Trophoblast cell (in vitro differentiated cells and primary cell): ENCODE results near the gene GTF2I.
"Not testable (repeated sequence)": the region's sequence is repeated elsewhere in the genome, so short reads cannot be mapped to it uniquely, and the experiment has no call there.

ENCODE experiments used
- DNase-seq, 2 donors: peaks; one replicate each; pipeline ENCODE4 v3.0.0-alpha.2; 2016
- H2AFZ ChIP-seq: 2 replicates; pipeline ENCODE4 v1.6.1; 2013; ENCODE audit warnings: low read length, moderate library complexity, mild to moderate bottlenecking; ENCODE audit not compliant: insufficient read depth, poor library complexity
- H2AK5ac ChIP-seq: 2 replicates; pipeline ENCODE4 v1.6.1; 2013; ENCODE audit warnings: mild to moderate bottlenecking, low read length
- H2BK120ac ChIP-seq: 2 replicates; pipeline ENCODE4 v1.6.1; 2013; ENCODE audit warnings: low read length, mild to moderate bottlenecking, moderate library complexity; ENCODE audit not compliant: insufficient read depth, poor library complexity
- H2BK12ac ChIP-seq: 2 replicates; pipeline ENCODE4 v1.6.1; 2013; ENCODE audit warnings: mild to moderate bottlenecking, low read length, moderate library complexity
- H2BK5ac ChIP-seq: 2 replicates; pipeline ENCODE4 v1.6.1; 2013; ENCODE audit warnings: low read length, low read depth, moderate library complexity, mild to moderate bottlenecking; ENCODE audit not compliant: poor library complexity
- H3K14ac ChIP-seq: 2 replicates; pipeline ENCODE4 v1.6.1; 2013; ENCODE audit warnings: mild to moderate bottlenecking, low read length
- H3K18ac ChIP-seq: 2 replicates; pipeline ENCODE4 v1.6.1; 2013; ENCODE audit warnings: mild to moderate bottlenecking, low read length
- H3K23ac ChIP-seq: 2 replicates; pipeline ENCODE4 v1.6.1; 2013; ENCODE audit warnings: low read length
- H3K27ac ChIP-seq: 2 replicates; pipeline ENCODE4 v1.5.1; 2013; ENCODE audit warnings: low read depth, mild to moderate bottlenecking, inconsistent platforms, low read length, moderate library complexity
- H3K27me3 ChIP-seq: 2 replicates; pipeline ENCODE4 v1.6.1; 2013; ENCODE audit warnings: inconsistent platforms, mild to moderate bottlenecking, low read length, moderate library complexity; ENCODE audit not compliant: insufficient read depth
- H3K36me3 ChIP-seq, 2 experiments: 1 replicate in 1 of 2; 2 replicates in 1 of 2; pipeline ENCODE4 v1.6.1; 2013; ENCODE audit warnings: low read length in 2 of 2, mild to moderate bottlenecking in 2 of 2, moderate library complexity in 1 of 2; ENCODE audit not compliant: insufficient read depth in 2 of 2, control insufficient read depth in 1 of 2
- H3K4ac ChIP-seq: 2 replicates; pipeline ENCODE4 v1.6.1; 2013; ENCODE audit warnings: low read depth, mild to moderate bottlenecking, low read length, moderate library complexity
- H3K4me1 ChIP-seq, 2 experiments: 1 replicate in 1 of 2; 2 replicates in 1 of 2; pipeline ENCODE4 v1.6.1; 2013; ENCODE audit warnings: low read length in 2 of 2, mild to moderate bottlenecking in 2 of 2, moderate library complexity in 1 of 2; ENCODE audit not compliant: insufficient read depth in 2 of 2, control insufficient read depth in 1 of 2
- H3K4me2 ChIP-seq: 2 replicates; pipeline ENCODE4 v1.6.1; 2013; ENCODE audit warnings: inconsistent platforms, mild to moderate bottlenecking, low read length, moderate library complexity
- H3K4me3 ChIP-seq: 2 replicates; pipeline ENCODE4 v1.5.1; 2013; ENCODE audit warnings: mild to moderate bottlenecking, low read depth, low read length, inconsistent platforms
- H3K79me1 ChIP-seq: one replicate; pipeline ENCODE4 v1.6.1; 2013; ENCODE audit warnings: low read length
- H3K79me2 ChIP-seq: 2 replicates; pipeline ENCODE4 v1.6.1; 2013; ENCODE audit warnings: low read length, mild to moderate bottlenecking; ENCODE audit not compliant: control insufficient read depth, insufficient read depth, poor library complexity
- H3K9ac ChIP-seq: 2 replicates; pipeline ENCODE4 v1.6.1; 2013; ENCODE audit warnings: mild to moderate bottlenecking, low read length
- H3K9me3 ChIP-seq: 2 replicates; pipeline ENCODE4 v1.6.1; 2013; ENCODE audit warnings: low read depth, mild to moderate bottlenecking, control low read depth, inconsistent platforms, low read length; ENCODE audit not compliant: insufficient read depth
- H4K12ac ChIP-seq: 2 replicates; pipeline ENCODE4 v1.6.1; 2013; ENCODE audit warnings: low read depth, mild to moderate bottlenecking, low read length, moderate library complexity
- H4K8ac ChIP-seq: 2 replicates; pipeline ENCODE4 v1.6.1; 2013; ENCODE audit warnings: low read depth, mild to moderate bottlenecking, low read length, moderate library complexity
- H4K91ac ChIP-seq: one replicate; pipeline ENCODE4 v1.6.1; 2013; ENCODE audit warnings: low read depth, mild to moderate bottlenecking, low read length, moderate library complexity
- WGBS: extraction: QIAGEN DNeasy Blood & Tissue Kit; methylation state at CpG from one replicate; pipeline ENCODE4 v1.1.7; 2013; ENCODE audit warnings: missing lambda C conversion rate; ENCODE audit not compliant: insufficient read length, insufficient coverage; ENCODE audit errors: extremely low coverage; 5-methylcytosine and 5-hydroxymethylcytosine counted together

Gene GTF2I

GRCh38 chr7:74758268-74758667, 100.8 kb downstream of the GTF2I start:
- not testable (repeated sequence) for H4K8ac ChIP-seq, DNase-seq, H4K91ac ChIP-seq, H3K9ac ChIP-seq, H3K27ac ChIP-seq, H3K27me3 ChIP-seq, H3K4me1 ChIP-seq, H3K4me3 ChIP-seq, H3K4me2 ChIP-seq, H3K36me3 ChIP-seq, H3K23ac ChIP-seq, H2BK5ac ChIP-seq, H3K9me3 ChIP-seq, H2BK12ac ChIP-seq, H3K14ac ChIP-seq, H2BK120ac ChIP-seq, H4K12ac ChIP-seq, H3K79me2 ChIP-seq, H2AFZ ChIP-seq, H3K4ac ChIP-seq, H3K18ac ChIP-seq, H3K79me1 ChIP-seq, H2AK5ac ChIP-seq
- WGBS = no CpG with 5 or more reads among the region's 7 CpGs

GRCh38 chr7:74758982-74759381, 101.5 kb downstream of the GTF2I start:
- H3K9ac ChIP-seq, H4K8ac ChIP-seq, H3K9me3 ChIP-seq, H2BK5ac ChIP-seq, H3K4me3 ChIP-seq, H3K36me3 ChIP-seq, H3K4me2 ChIP-seq, H3K27ac ChIP-seq, H3K4me1 ChIP-seq, H3K23ac ChIP-seq, H3K4ac ChIP-seq, H3K27me3 ChIP-seq, H2BK12ac ChIP-seq, H3K79me1 ChIP-seq, H4K91ac ChIP-seq, H2BK120ac ChIP-seq, DNase-seq, H3K79me2 ChIP-seq, H3K18ac ChIP-seq, H2AFZ ChIP-seq, H3K14ac ChIP-seq, H2AK5ac ChIP-seq, H4K12ac ChIP-seq: not testable (repeated sequence)
- no CpG with 5 or more reads among the region's 3 CpGs for WGBS

- H3K4me3 ChIP-seq, H4K8ac ChIP-seq, H2BK5ac ChIP-seq, H3K79me1 ChIP-seq, H3K9me3 ChIP-seq, H3K79me2 ChIP-seq, H2BK12ac ChIP-seq, H3K23ac ChIP-seq, H4K12ac ChIP-seq, H2AK5ac ChIP-seq, H2BK120ac ChIP-seq, H2AFZ ChIP-seq, H3K9ac ChIP-seq, DNase-seq, H4K91ac ChIP-seq, H3K36me3 ChIP-seq, H3K14ac ChIP-seq, H3K18ac ChIP-seq, H3K4ac ChIP-seq, H3K27me3 ChIP-seq, H3K27ac ChIP-seq, H3K4me1 ChIP-seq, H3K4me2 ChIP-seq: not testable (repeated sequence)
- WGBS = no CpG with 5 or more reads among the region's 17 CpGs
Measured at GRCh38 chr7:74765205-74765918, 107.8 kb downstream of the GTF2I start.

GRCh38 chr7:74766509-74766908, 109.0 kb downstream of the GTF2I start:
- not testable (repeated sequence) for H3K18ac ChIP-seq, H3K79me1 ChIP-seq, H3K4me3 ChIP-seq, H4K12ac ChIP-seq, H3K27ac ChIP-seq, H2BK12ac ChIP-seq, H3K27me3 ChIP-seq, H3K9ac ChIP-seq, H3K36me3 ChIP-seq, H3K23ac ChIP-seq, H3K4me1 ChIP-seq, DNase-seq, H3K4me2 ChIP-seq, H3K4ac ChIP-seq, H2BK5ac ChIP-seq, H2AK5ac ChIP-seq, H2AFZ ChIP-seq, H3K14ac ChIP-seq, H4K91ac ChIP-seq, H2BK120ac ChIP-seq, H3K9me3 ChIP-seq, H4K8ac ChIP-seq, H3K79me2 ChIP-seq
- WGBS = no CpG with 5 or more reads among the region's 7 CpGs
